Ishikawa (cell line): Measurements from ENCODE around the gene PLBD2.

Experiments used
- EGR1 ChIP-seq: IDR thresholded peaks from 2 replicates; pipeline ENCODE4 v1.6.1; 2012
- EP300 ChIP-seq: IDR thresholded peaks from 2 replicates; pipeline ENCODE4 v1.6.1; 2012; ENCODE audit warnings: borderline replicate concordance
- RAD21 ChIP-seq: IDR thresholded peaks from 2 replicates; pipeline ENCODE4 v1.6.1; 2012; ENCODE audit warnings: low read depth

GRCh38 chr12:113316155-113316554, 42.2 kb upstream of the PLBD2 start:
- TF ChIP-seq RAD21 (no peak), EGR1 (no peak), EP300 (no peak)
